Ishikawa (cell line): ENCODE data around the gene GPR12.

Experiments used
- CEBPB ChIP-seq: IDR thresholded peaks from 2 replicates; pipeline ENCODE4 v1.6.1; 2012
- RAD21 ChIP-seq: IDR thresholded peaks from 2 replicates; pipeline ENCODE4 v1.6.1; 2012; ENCODE audit warnings: low read depth
- TAF1 ChIP-seq: IDR thresholded peaks from 2 replicates; pipeline ENCODE4 v1.6.1; 2012; ENCODE audit warnings: low read depth, mild to moderate bottlenecking

- no peak for TF ChIP-seq CEBPB
- TF ChIP-seq RAD21, result no peak
- TF ChIP-seq TAF1, result no peak
Measured at GRCh38 chr13:26722321-26722720, 38.3 kb downstream of the GPR12 start.
